OCI-LY1 (cell line): Measurements from ENCODE around the gene DMAC2L.
"Not testable (repeated sequence)": the region's sequence is repeated elsewhere in the genome, so short reads cannot be mapped to it uniquely, and the experiment has no call there.

Experiments used
- H2AFZ ChIP-seq: fragments of 200-600 bp; sonication (generic), shearing (Covaris generic); 2 replicates; pipeline ENCODE4 v1.6.0; 2014; ENCODE audit warnings: antibody characterized with exemption, mild to moderate bottlenecking, low read length
- H3F3A ChIP-seq: fragments of 200-600 bp; sonication (generic), shearing (Covaris generic); 2 replicates; pipeline ENCODE4 v1.6.0; 2014; ENCODE audit warnings: mild to moderate bottlenecking, antibody characterized with exemption, low read length, moderate library complexity; ENCODE audit not compliant: insufficient read depth
- H3K27ac ChIP-seq: fragments of 200-600 bp; sonication (generic); 2 replicates; pipeline ENCODE4 v1.5.1; 2014; ENCODE audit warnings: low read length, mixed run types, mild to moderate bottlenecking, low read depth; ENCODE audit not compliant: poor library complexity, severe bottlenecking
- H3K27me3 ChIP-seq: fragments of 200-600 bp; sonication (generic); 2 replicates; pipeline ENCODE4 v1.6.0; 2014; ENCODE audit warnings: antibody characterized with exemption, mild to moderate bottlenecking, low read length, moderate library complexity; ENCODE audit not compliant: insufficient read depth
- H3K36me3 ChIP-seq: fragments of 200-600 bp; sonication (generic); 2 replicates; pipeline ENCODE4 v1.6.1; 2014; ENCODE audit warnings: mild to moderate bottlenecking, antibody characterized with exemption, low read length, moderate library complexity, mixed read lengths; ENCODE audit not compliant: insufficient read depth
- H3K4me1 ChIP-seq: fragments of 200-600 bp; sonication (generic); 2 replicates; pipeline ENCODE4 v1.5.1; 2014; ENCODE audit warnings: mild to moderate bottlenecking, low read length, moderate library complexity; ENCODE audit not compliant: insufficient read depth, severe bottlenecking
- H3K4me2 ChIP-seq: fragments of 200-600 bp; sonication (generic), shearing (Covaris generic); 2 replicates; pipeline ENCODE4 v1.6.1; 2014; ENCODE audit warnings: low read length
- H3K4me3 ChIP-seq: fragments of 200-600 bp; sonication (generic); 2 replicates; pipeline ENCODE4 v1.5.1; 2014; ENCODE audit warnings: low read length, low read depth, mild to moderate bottlenecking, mixed read lengths; ENCODE audit not compliant: poor library complexity, severe bottlenecking
- H3K79me2 ChIP-seq: fragments of 200-600 bp; shearing (Covaris generic); 2 replicates; pipeline ENCODE4 v1.6.1; 2016; ENCODE audit warnings: mixed run types, low read length, mixed read lengths; ENCODE audit not compliant: insufficient read depth
- H3K9ac ChIP-seq: fragments of 200-600 bp; sonication (generic), shearing (Covaris generic); 2 replicates; pipeline ENCODE4 v1.6.1; 2014; ENCODE audit warnings: mild to moderate bottlenecking, low read length, mixed read lengths
- H3K9me2 ChIP-seq: fragments of 200-600 bp; sonication (generic), shearing (Covaris generic); 2 replicates; pipeline ENCODE4 v1.6.1; 2014; ENCODE audit warnings: low read depth, mild to moderate bottlenecking, low read length, mixed read lengths
- H3K9me3 ChIP-seq: fragments of 200-600 bp; shearing (Covaris generic); 2 replicates; pipeline ENCODE4 v1.6.1; 2014; ENCODE audit warnings: low read length, mixed read lengths
- H4K20me1 ChIP-seq: fragments of 200-600 bp; sonication (generic), shearing (Covaris generic); 2 replicates; pipeline ENCODE4 v1.6.0; 2016; ENCODE audit warnings: mild to moderate bottlenecking, low read length; ENCODE audit not compliant: insufficient read depth
- CTCF ChIP-seq: fragments of 200-600 bp; sonication (generic), shearing (Covaris generic); IDR thresholded peaks from 2 replicates; pipeline ENCODE4 v1.5.1; 2017; ENCODE audit warnings: mild to moderate bottlenecking, antibody characterized with exemption, low read length, moderate library complexity, mixed read lengths
- EZH2 ChIP-seq: fragments of 200-600 bp; sonication (generic), shearing (Covaris generic); IDR thresholded peaks from 2 replicates; pipeline ENCODE4 v1.8.0; 2017; ENCODE audit warnings: borderline replicate concordance, mixed run types, mild to moderate bottlenecking, antibody characterized with exemption, low read length, moderate library complexity, mixed read lengths

DMAC2L gene

GRCh38 chr14:50312734-50313054, 570 bp downstream of the DMAC2L start:
- Histone ChIP-seq H2AFZ (no peak overlapping the region), H3K9me2 (no peaks in the 10 kb centered on the region), H3K4me3 (peak overlapping the region; percentile 84), H3K79me2 (peaks cover 22% of the 10 kb centered on the region), H3F3A (no peaks in the 10 kb centered on the region), H3K9me3 (peaks cover 2% of the 10 kb centered on the region; the same call in 1 of the 2 replicates), H3K27ac (peak overlapping the region; percentile 85), H3K36me3 (peaks cover 23% of the 10 kb centered on the region), H3K4me2 (peak overlapping the region; percentile 78), H3K4me1 (peaks cover 16% of the 10 kb centered on the region), H3K27me3 (no peaks in the 10 kb centered on the region), H4K20me1 (no peaks in the 10 kb centered on the region), H3K9ac (peak overlapping the region; percentile 86)
- no peak for TF ChIP-seq EZH2
- TF ChIP-seq CTCF = no peak

GRCh38 chr14:50314098-50314497, 2.0 kb downstream of the DMAC2L start:
- H3K27me3 ChIP-seq, H3K4me2 ChIP-seq, H4K20me1 ChIP-seq, H3K27ac ChIP-seq, H3K9me3 ChIP-seq, H3K9me2 ChIP-seq, H3K9ac ChIP-seq, H2AFZ ChIP-seq, H3F3A ChIP-seq, H3K4me3 ChIP-seq: not testable (repeated sequence)
- Histone ChIP-seq H3K36me3 (peaks cover 18% of the 10 kb centered on the region), H3K4me1 (peaks cover 23% of the 10 kb centered on the region), H3K79me2 (peaks cover 20% of the 10 kb centered on the region)

GRCh38 chr14:50318031-50318626, 6.0 kb downstream of the DMAC2L start:
- no peak overlapping the region for H3K4me3 ChIP-seq
- no peaks in the 10 kb centered on the region for H3K27me3 ChIP-seq
- peaks cover 12% of the 10 kb centered on the region for H3K79me2 ChIP-seq
- H3K36me3 ChIP-seq = peaks cover 22% of the 10 kb centered on the region
- H2AFZ ChIP-seq = no peak overlapping the region
- no peaks in the 10 kb centered on the region for H3F3A ChIP-seq
- no peaks in the 10 kb centered on the region for H4K20me1 ChIP-seq
- H3K9me2 ChIP-seq = no peaks in the 10 kb centered on the region
- H3K27ac ChIP-seq = no peak overlapping the region
- H3K4me2 ChIP-seq = no peak overlapping the region
- H3K9me3 ChIP-seq = peaks cover 2% of the 10 kb centered on the region; the same call in 1 of the 2 replicates
- TF ChIP-seq EZH2 = no peak
- TF ChIP-seq CTCF = peak; percentile 52
- H3K9ac ChIP-seq = no peak overlapping the region
- H3K4me1 ChIP-seq = peaks cover 37% of the 10 kb centered on the region

- Histone ChIP-seq H3K9me2 (no peaks in the 10 kb centered on the region), H3K4me2 (no peak overlapping the region), H3K4me3 (no peak overlapping the region), H3K79me2 (peaks cover 12% of the 10 kb centered on the region), H3K4me1 (peaks cover 32% of the 10 kb centered on the region), H3K9me3 (no peaks in the 10 kb centered on the region), H3F3A (no peaks in the 10 kb centered on the region), H4K20me1 (no peaks in the 10 kb centered on the region), H3K9ac (no peak overlapping the region), H2AFZ (no peak overlapping the region), H3K27ac (no peak overlapping the region), H3K27me3 (no peaks in the 10 kb centered on the region), H3K36me3 (peaks cover 20% of the 10 kb centered on the region)
- TF ChIP-seq EZH2 = no peak
- TF ChIP-seq CTCF = no peak
These were observed 7.2 kb downstream of the DMAC2L start for GRCh38 chr14:50319293-50319692.
